Measurements from ENCODE around the gene GIPC3.

GRCh38 chr19:3599776-3600187 is 14.5 kb downstream of the GIPC3 start:
- TF ChIP-seq POLR2AphosphoS5 (IDR thresholded peaks at IDR 0.05; ENCODE audit: low read depth) (no peak), CTCF (conservative IDR thresholded peaks at IDR 0.05; ENCODE audit: low read depth in 2 of 2) (peak; percentile 60 to 68), CREB1 (CRISPR knock-in tag; IDR thresholded peaks at IDR 0.05; ENCODE audit: low read depth) (no peak), EZH2 (IDR thresholded peaks at IDR 0.05; ENCODE audit: low read depth, unreplicated experiment) (no peak), EZH2phosphoT487 (IDR thresholded peaks at IDR 0.05; ENCODE audit: unreplicated experiment) (no peak), REST (IDR thresholded peaks at IDR 0.05; ENCODE audit: unreplicated experiment) (no peak), JUNB (IDR thresholded peaks at IDR 0.05; ENCODE audit: unreplicated experiment) (no peak), ZNF331 (CRISPR knock-in tag; IDR thresholded peaks at IDR 0.05; ENCODE audit: low read depth) (no peak), STAT1 (IDR thresholded peaks at IDR 0.05; ENCODE audit: unreplicated experiment) (no peak), ZNF114 (CRISPR knock-in tag; IDR thresholded peaks at IDR 0.05) (no peak), NANOG (IDR thresholded peaks at IDR 0.05; ENCODE audit: borderline replicate concordance) (no peak), ZNF462 (CRISPR knock-in tag; IDR thresholded peaks at IDR 0.05) (no peak), ETS1 (IDR thresholded peaks at IDR 0.05) (no peak)
